IMR-90 (cell line): ENCODE results near the gene RRP7A.

Experiments
- CTCF ChIP-seq: conservative IDR thresholded peaks from 2 replicates; pipeline ENCODE4 v1.5.1; 2012; ENCODE audit warnings: mild to moderate bottlenecking, low read depth, low read length, improper control_type of control experiment
- POLR2A ChIP-seq: IDR thresholded peaks from 2 replicates; pipeline ENCODE4 v1.6.1; 2012; ENCODE audit warnings: mild to moderate bottlenecking, low read depth, low read length
- SMC3 ChIP-seq: fragments of 150-350 bp; IDR thresholded peaks from 2 replicates; pipeline ENCODE4 v1.6.1; 2016; ENCODE audit warnings: low read depth, mild to moderate bottlenecking, antibody characterized with exemption, low read length, moderate library complexity
- TF ChIP-seq, protein P1 (sequence below): fragments of 150-350 bp; IDR thresholded peaks from 2 replicates; pipeline ENCODE4 v1.6.1; 2017; ENCODE audit warnings: mild to moderate bottlenecking, antibody characterized with exemption, low read length, low read depth

DNA sequence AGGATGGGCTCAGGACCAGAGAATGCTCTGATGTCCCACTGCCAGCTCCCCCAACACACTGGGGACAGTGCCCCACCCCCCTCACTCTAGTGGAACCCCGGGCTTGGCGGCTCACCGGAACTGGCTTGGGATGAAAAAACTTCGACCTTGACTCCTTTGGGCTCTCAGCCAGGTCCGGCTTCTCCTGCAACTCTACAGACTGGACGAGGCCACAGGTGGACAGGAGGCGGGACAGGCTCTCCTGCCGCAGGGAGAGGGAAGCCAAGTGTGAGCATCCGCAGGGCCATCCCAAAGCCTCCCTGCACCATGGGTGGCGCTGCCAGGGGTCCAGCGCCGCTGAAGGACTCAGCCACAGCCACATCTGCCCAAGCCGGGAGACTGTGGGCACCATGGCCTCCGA is 3.7 kb downstream of the RRP7A start:
- no peak for TF ChIP-seq CTCF
- no peak for TF ChIP-seq POLR2A
- TF ChIP-seq, protein P1, sequence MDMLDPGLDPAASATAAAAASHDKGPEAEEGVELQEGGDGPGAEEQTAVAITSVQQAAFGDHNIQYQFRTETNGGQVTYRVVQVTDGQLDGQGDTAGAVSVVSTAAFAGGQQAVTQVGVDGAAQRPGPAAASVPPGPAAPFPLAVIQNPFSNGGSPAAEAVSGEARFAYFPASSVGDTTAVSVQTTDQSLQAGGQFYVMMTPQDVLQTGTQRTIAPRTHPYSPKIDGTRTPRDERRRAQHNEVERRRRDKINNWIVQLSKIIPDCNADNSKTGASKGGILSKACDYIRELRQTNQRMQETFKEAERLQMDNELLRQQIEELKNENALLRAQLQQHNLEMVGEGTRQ: no peak
- no peak for TF ChIP-seq SMC3
